Right hindlimb (tissue), 1 donor: ENCODE data around the gene DRAM1.
"Not testable (repeated sequence)": the region's sequence is repeated elsewhere in the genome, so short reads cannot be mapped to it uniquely, and the experiment has no call there.

Experiments used
- DNase-seq: peaks from one replicate; pipeline ENCODE4 v3.0.0-alpha.2; 2018

The DRAM1 gene, protein sequence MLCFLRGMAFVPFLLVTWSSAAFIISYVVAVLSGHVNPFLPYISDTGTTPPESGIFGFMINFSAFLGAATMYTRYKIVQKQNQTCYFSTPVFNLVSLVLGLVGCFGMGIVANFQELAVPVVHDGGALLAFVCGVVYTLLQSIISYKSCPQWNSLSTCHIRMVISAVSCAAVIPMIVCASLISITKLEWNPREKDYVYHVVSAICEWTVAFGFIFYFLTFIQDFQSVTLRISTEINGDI

DNA sequence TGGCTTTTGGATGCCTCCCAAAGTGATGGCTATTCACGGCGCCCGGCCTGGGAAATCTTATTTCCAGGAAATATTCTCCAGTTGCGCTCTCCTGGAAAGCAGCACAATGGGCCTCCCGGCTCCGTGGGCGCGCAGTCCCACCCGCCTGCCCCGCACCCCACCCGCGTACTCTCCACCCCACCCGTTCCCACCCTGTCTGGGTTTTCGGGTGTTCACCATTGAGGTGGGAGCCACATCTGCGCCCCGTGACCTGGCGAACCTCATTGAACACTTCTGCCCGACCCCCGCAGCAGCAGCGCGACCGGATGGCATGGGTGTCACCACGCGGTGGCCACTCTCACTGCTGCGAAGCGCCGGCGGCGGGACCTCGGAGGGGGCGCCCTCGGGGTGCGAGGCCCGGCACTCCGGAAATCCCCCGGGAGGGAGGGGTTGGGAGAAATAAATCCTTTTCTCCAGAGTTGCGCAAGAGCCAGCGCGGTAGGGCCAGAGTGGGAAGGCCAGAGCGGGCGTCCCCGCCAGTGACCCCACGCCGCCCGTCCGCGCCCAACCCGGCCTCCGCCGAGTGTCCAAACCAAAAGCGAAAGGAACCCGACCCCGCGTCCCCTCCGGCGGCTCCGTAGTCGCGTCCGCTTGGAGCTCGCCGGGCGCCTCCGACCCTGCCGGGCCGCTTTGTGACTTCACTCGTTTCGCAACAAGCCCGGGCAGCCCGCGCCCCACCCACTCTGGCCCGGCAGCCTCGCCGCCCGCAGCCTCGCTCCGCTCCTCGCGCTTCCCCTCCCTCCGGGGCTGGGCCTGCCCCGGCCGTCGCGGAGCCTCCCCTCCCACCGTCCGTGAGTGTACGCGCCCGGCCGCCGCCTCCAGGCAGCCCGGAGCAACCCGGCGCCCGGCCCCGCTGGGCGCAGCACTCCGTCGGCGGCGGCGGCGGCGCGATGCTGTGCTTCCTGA lies at the start of gene DRAM1:
DRAM1 (plus strand) TSS at position 720 of the 945 bp plus-strand sequence; CDS start at position 930, 210 bp downstream.
- DNase-seq = peak; percentile 86

DNA sequence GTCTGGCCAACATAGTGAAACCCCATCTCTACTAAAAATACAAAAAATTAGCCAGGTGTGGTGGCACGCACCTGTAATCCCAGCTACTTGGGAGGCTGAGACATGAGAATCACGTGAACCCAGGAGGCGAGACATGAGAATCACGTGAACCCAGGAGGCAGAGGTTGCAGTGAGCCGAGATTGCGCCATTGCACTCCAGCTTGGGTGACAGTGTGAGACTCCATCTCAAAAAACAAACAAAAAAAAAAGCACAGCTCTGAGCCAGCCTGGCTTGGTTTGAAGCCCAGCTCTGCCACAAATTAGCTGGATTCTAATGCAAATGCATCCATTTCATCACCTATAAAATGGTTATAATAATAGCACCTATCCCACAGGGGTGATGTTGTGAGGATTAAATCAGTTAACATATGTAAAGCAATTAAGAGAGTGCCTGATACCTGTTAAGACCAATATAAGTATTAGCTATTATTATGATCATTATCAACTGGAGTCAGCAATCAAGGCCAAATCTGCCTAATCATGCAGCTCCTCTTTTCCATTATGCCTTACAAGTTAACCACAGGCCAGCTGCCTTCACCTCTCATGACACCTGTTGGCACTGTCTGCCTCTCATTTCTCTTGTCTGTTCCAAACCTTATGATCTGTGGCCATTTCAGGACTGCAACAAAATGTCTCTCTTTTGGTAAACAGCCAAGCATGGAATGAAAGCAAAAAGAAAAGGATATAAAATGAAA lies 48.8 kb upstream of the DRAM1 start:
- DNase-seq = no peak

DNA sequence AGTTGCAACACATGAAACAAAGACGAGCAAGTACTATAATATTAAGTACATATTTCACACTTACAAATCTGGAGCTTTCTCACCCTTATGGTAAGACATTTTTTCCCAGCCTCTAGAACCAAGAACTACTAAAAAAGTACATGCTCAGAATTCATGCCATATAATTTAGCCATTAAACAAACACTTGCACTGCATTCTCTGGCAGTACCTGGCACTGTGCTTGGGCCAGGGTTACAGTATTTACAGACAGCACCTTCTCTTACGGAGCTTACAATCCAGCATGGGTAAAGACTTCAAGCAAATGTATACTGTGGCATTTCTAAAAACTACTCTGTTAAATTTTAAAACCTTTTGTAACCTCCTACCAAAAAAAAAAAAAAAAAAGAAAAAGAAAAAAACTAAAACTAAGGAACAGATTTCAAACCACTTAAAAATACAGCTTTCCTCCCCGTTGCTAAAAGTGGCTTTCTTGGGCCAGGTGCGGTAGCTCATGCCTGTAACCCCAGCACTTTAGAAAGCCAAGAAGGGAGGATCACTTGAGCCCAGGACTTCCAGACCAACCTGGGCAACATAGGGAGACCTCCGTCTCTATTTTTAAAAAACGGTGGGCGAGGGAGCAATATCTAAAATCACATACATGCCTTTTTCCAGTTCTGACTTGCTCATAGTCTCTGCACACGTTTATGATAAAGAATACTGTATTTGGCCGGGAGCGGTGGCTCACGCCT lies 47.6 kb upstream of the DRAM1 start:
- DNase-seq = no peak

DNA sequence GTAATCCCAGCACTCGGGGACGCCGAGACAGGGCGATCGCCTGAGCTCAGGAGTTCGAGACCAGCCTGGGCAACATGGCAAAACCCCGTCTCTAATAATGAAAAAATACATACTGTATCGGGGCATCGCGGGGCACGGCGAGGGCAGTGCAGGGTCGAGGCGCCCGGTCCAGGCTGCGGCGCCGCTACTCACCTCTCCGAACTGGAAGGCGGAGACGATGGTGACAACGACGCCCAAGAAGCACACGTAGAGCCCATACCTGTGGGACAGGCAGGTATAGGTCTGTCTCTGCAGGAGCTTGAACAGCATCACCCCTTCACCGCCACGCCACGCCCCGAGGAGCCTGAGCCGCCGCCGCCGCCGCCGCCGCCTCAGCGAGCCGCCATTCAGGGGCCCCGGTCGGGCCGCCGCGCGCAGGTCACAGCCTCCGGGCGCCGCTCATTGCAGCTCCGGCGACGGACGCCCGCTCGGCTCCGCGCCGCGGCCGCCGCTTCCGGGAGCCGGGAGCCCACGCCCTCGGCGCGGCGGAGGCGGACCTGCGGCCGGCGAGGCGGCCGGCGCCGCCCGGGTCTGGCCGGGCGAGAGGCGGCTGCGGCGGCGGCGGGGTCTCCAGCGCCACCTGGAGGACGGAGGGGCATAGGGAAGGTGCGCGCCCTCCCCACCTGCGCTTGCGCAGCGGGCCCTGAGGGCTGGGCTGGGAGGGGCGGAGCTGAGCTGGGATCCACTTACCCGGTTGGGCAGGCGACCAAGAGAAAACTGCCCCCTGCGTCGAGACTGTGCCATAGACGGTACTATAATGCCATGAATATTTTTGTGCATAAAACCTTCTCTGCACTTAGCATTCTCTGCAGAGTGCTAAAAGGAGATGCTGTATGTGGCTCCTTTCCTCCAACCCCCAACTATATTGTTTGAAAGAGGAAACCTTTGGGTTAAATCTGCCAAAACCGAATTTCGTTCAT lies 46.7 kb upstream of the DRAM1 start, which contains the start of gene GNPTAB:
GNPTAB (minus strand) TSS at position 593 of the 959 bp plus-strand sequence; CDS start at position 309, 284 bp downstream.
- peak; percentile 94 for DNase-seq

DNA sequence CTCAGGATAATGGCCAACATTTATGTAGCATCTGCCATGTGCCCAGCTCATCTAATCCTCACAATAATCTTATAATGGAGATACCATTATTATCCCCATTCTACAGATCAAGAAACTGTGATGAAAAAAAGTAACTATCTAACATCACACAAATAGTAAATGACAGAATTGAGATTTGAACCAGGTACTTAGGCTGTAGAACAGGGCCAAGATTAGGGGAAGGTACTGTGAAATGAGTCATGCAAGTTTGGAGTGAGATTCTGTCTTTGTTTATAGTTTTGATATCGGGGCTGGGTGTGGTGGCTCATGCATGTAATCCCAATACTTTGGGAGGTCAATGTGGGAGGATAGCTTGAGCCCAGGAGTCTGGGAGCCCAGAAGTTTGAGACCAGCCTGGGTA lies 45.4 kb upstream of the DRAM1 start:
- no peak for DNase-seq

DNA sequence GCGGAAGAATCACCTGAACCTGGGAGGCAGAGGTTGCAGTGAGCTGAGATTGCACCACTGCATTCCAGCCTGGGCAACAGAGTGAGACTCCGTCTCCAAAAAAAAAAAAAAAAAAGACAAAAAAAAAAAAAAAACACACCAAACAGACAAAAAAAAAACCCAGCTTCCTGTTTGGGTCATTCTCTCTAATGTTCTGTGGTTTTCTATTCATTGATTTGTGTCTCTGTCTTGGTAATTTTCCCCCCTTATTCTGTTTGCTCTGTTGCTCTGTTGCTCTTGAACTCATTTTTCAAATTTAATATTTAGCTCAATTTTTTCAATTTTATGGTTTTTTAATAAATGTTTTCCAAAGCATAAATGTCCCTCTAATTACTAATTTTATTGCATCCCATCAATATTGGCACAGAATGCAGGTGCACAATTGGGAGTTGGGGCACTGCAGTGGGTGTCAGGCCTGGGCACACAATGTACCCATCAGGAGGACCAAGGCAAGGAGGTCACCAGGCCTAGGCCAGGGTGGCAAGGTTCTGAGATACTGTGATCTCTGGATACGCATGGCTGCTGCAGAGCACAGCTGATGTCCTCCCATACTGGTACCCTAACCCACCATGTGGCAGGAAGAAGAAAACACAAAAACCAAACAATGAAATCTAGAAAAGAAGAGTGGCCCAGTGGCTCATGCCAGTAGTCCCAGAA lies 38.6 kb upstream of the DRAM1 start:
- no peak for DNase-seq

DNA sequence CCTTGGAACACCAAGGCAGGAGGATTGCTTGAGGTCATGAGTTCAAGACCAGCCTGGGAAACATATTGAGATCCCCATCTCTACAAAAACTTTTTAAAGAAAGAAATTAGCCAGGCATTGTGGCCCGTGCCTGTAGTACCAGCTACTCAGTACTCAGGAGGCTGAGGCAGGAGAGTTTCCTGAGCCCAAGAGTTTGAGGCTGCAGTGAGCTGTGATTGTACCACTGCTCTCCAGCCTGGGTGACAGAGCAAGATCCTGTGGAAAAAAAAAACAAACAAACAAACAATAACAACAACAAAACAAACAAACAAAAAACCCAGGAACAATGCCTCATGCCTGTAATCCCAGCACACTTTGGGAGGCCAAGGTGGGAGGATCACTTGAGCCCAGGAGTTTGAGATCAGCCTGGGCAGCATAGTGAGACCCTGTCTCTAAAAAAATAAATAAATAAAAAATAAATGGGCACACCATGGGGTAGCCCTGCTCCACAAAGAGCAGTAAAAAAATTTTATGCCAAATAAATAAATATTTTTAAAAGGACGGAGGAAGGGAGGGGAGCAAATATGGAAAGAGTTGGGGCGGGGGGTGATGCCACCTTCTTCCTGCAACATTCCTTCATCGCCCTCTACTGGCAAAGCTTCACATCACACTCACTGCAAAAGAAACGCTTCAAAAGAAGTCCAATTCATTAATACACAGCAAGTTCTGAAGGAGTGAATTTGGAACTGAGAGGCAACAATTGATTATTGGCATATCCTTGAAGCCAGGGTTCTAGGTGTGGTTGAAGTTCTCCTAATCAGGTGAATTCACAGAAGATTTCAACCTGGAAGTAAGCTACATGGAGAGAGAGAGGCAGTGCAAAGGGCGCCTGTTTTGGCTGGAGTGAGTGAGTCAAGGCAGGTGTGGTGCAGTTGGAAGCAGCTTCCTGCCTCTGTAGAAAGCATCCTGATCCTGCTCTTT lies 37.8 kb upstream of the DRAM1 start:
- DNase-seq = peak; percentile 47

DNA sequence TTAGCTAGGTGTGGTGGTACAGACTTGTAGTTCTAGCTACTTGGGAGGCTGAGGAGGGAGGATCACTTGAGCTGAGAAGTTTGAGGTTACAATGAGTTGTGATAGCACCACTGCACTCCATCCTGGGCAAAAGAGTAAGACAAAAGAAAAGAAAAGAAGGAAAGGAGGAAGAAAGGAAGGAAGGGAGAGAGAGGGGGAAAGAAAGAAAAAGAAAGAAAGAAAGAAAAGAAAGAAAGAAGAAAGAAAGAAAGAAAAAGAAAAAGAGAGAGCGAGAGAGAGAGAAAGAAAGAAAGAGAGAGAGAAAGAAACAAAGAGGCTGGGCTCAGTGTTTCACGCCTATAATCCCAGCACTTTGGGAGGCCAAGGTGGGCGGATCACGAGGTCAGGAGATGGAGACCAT lies 36.3 kb upstream of the DRAM1 start:
- DNase-seq = no peak

DNA sequence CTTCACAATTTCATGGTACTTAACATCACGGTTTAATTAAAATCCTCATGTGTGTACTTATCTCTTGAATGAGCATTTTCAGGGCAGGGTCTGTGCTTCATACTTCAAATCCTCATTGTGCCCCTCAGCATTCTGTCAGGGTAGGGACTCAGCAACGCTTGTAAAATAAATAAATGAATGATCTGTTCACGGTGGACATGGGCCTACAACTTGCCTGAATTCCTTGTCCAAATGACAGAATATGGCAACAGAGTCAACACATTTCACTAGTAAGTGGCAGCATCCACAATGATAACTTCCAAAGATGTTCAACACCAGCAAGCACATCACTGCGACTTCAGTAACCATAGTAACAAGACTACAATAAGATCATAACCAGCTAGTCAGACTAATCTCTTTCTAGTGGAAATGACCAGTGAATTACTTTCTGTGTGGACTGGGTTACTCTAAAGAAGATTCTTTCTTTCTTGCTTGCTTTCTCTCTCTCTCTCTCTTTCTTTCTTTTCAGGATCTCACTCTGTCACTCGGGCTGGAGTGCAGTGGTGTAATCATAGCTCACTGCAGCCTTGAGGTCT lies 32.2 kb upstream of the DRAM1 start:
- DNase-seq = no peak

DNA sequence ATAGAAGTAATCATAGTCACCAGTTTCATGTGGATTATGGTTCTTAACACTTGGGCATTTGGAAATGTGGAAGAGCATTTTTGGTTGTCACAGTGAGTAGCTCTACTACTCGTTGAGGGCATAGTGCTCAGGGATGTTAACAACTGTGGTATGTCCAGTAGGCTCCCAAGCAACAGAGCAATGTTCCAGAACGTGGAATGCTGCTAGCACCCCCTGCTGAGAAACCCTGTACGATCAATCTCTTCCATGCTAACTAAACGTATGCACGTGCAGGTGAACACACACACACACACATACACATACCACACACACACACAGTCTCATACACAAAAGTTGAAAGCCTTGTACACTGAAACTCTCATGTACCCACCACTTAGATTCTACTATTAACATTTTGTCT lies 30.1 kb upstream of the DRAM1 start:
- DNase-seq = no peak

DNA sequence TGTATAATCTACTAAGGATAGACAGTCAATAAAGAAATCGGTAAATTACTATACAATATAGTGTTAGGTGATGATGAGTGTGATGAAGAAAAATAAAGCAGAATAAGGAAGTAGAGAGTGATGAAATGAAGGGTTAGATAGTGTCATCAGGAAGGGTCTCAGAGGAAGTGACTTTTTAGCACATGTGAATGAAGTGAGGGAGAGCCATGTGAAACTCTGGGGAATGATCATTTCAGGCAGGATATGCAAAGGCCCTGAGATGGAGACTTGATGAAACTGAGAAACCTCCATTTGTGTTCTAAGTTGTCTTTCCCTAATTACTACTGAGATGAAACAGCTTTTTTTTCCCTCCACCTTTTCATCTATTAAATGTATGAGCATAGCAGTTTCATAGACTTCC lies 27.2 kb upstream of the DRAM1 start:
- DNase-seq = no peak

DNA sequence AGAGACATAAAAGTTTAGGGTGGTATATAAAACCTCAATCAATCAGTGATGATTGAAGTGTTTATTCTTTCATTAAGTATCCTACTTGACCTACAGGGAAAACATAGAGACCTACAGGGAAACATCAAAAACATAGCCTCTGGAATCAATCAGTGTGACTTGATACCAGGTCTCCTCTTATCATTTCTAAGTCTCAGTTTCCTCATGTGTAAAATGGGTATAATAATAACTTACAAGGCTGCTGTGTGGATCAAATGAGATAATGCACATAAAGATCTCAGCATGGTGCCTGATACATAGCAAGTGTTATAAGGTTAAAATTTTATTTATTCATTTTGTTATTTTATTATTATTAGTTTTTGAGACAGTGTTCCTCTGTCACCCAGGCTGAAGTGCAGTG lies 24.4 kb upstream of the DRAM1 start:
- no peak for DNase-seq

DNA sequence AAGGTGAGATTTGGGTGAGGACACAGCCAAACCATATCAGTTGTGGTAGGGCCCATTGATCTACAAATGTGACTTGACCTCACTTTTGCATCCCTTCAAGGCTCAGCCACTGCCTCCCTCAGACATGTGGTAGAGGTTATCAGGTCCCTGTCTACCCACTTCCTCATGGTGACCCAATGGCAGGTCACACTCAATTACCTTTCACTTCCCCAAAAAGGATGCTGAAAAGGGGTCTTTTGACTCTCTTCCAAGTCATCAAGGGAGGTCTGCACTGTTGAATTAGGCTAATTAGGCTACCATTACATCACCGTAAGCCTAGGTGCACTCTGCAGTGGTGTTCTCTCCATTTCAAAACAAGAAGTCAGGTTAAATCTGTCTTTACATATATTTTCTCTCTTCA lies 22.6 kb upstream of the DRAM1 start:
- no peak for DNase-seq

DNA sequence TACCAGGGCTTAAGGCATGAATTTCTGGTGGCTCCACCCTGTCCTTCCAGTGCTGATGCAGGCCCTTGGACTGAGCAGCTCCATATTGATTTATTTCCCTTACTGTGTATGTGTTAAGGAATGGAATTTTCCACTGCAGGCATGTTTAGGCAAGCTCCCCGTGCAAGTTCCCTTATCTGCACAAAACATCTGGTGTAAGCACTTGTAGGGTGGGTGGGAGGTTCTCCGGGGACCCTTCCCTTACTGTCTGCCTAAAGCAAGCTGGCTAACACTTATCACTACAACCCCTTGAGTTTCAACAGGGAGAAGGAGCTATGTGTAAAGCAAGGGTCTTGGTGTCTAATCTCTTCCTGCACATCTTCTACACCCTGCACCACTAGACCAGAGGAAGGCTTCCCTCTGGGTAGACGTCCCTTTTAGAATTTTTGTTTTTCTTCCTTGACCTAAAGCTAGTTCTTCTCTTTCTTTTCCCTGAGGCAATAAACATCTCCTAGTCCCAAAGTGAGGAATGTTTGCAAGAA lies 22.0 kb upstream of the DRAM1 start:
- DNase-seq = no peak

DNA sequence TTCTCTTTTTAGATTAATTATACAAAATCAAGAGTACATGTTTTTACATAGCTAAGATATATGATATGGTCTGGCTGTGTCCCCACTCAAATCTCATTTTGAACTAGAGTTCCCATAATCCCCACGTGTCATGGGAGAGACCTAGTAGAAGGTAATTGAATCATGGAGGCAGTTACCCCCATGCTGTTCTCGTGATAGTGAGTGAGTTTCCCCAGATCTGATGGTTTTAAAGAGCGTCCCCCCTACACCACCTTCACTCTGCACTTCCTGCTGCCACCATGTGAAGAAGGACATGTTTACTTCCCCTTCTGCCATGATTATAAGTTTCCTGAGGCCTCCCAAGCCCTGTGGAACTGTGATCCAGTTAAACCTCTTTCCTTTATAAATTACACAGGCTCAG lies 21.4 kb upstream of the DRAM1 start:
- no peak for DNase-seq

DNA sequence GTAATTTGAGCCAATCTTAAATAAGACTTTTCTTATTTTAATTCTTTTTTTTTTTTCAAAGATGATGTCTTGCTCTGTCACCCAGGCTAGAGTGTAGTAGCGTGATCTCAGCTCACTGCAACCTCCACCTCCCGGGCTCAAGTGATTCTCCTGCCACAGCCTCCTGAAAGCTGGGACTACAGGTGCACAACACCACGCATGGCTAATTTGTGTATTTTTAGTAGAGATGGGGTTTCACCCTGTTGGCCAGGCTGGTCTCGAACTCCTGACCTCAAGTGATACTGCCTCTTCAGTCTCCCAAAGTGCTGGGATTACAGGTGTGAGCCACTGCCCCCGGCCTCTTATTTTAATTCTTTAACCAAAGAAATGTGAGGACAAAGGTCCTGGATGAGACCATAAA lies 20.8 kb upstream of the DRAM1 start:
- DNase-seq = not testable (repeated sequence)

DNA sequence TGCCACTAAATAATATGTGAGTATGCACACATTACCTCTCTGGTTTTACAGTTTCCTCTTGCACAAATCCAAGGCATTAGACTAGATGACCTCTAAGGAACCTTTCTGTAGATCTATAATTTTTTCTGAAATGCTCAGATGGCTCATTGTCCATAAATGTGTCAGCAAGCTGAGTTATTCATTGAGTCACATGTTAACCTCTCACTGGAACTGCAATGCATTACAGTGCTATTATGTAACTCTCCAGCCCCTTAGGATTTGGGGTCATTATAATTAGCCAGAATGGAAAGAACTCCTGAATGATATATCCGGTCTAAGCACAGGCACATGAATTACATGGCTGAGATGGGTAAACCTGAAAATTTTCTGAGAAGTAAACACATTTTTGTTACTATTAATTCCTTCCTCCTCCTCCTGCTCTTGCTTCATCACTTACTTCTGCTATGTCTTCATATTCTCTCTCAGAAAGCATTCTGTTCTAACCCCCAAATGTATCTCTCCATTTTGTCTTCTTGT lies 20.3 kb upstream of the DRAM1 start:
- no peak for DNase-seq

DNA sequence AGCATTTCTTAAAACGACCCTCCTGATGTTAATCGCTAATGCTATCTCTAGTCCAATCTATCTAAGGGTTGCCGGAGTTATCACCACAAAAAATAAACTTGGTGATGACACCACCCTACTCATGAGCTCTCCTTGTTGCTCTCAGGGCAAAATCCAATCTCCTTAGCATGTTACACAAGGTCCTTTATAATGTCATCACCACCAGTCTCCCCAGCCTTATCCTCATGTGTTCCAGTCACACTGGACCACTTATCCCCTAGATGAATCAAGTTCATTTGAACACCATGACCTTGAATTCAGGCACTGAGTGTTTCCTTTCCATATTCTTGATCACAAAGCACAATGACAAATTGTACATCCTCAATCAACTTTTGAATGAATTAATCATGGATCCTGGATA lies 19.0 kb upstream of the DRAM1 start:
- DNase-seq = no peak
